CD14-positive monocyte (primary cell): Measurements from ENCODE around the gene MIA2. TPM values are rescaled to one million over a fixed set of nuclear protein-coding genes. Genes with fewer than 3 reads are reported as not detected.
A peak's percentile ranks its signal among the peaks of the same experiment; 100 is the strongest.
"Not testable (repeated sequence)": the region's sequence is repeated elsewhere in the genome, so short reads cannot be mapped to it uniquely, and the experiment has no call there.

ENCODE experiments used
- DNase-seq, 3 donors: peaks; one replicate each; pipeline ENCODE4 v3.0.0-alpha.2; 2011 to 2022
- H2AFZ ChIP-seq: 2 replicates; pipeline ENCODE4 v1.6.0; 2012; ENCODE audit warnings: mild to moderate bottlenecking, low read depth, low read length, inconsistent platforms; ENCODE audit not compliant: insufficient read depth, poor library complexity, severe bottlenecking
- H3K27ac ChIP-seq, 2 donors: 1 replicate in 1 of 2; 2 replicates in 1 of 2; pipeline ENCODE4 v1.5.1; 2012 to 2013; ENCODE audit warnings: low read length in 2 of 2, control low read depth in 1 of 2, inconsistent platforms in 1 of 2, low read depth in 1 of 2, mild to moderate bottlenecking in 1 of 2
- H3K27me3 ChIP-seq, 2 donors: one replicate each; pipeline versions ENCODE4 v1.6.0 to v1.6.1; 2011 to 2013; ENCODE audit warnings: low read length in 2 of 2; ENCODE audit not compliant: control insufficient read depth in 2 of 2, insufficient read depth in 2 of 2
- H3K36me3 ChIP-seq, 2 donors: replicated peaks in 1 of 2; 1 replicate in 1 of 2; 2 replicates in 1 of 2; pipeline versions ENCODE4 v1.5.1 to v1.6.1; 2012 to 2013; ENCODE audit warnings: low read length in 2 of 2, control low read depth in 1 of 2, inconsistent platforms in 1 of 2, mild to moderate bottlenecking in 1 of 2; ENCODE audit not compliant: insufficient read depth in 2 of 2, control insufficient read depth in 1 of 2
- H3K4me1 ChIP-seq, 2 donors: 1 replicate in 1 of 2; 2 replicates in 1 of 2; pipeline versions ENCODE4 v1.5.1 to v1.6.1; 2012 to 2013; ENCODE audit warnings: low read length in 2 of 2, control low read depth in 1 of 2, inconsistent platforms in 1 of 2, mild to moderate bottlenecking in 1 of 2, moderate library complexity in 1 of 2; ENCODE audit not compliant: insufficient read depth in 2 of 2, control insufficient read depth in 1 of 2
- H3K4me2 ChIP-seq: replicated peaks from 2 replicates; pipeline ENCODE3; 2012; ENCODE audit warnings: low read length, moderate library complexity, mild to moderate bottlenecking; ENCODE audit not compliant: poor library complexity, severe bottlenecking; ENCODE audit errors: extremely low read depth
- H3K4me3 ChIP-seq, 3 experiments: fragments of 200-600 bp in 1 of 3; sonication (generic) in 1 of 3; replicated peaks in 1 of 3; 1 replicate in 2 of 3; 2 replicates in 1 of 3; pipeline ENCODE4 v1.5.1; 2011 to 2013; ENCODE audit warnings: low read length in 3 of 3, mild to moderate bottlenecking in 3 of 3, control low read depth in 2 of 3, low read depth in 2 of 3, inconsistent platforms in 1 of 3, moderate library complexity in 1 of 3
- H3K79me2 ChIP-seq: 2 replicates; pipeline ENCODE4 v1.6.0; 2012; ENCODE audit warnings: mild to moderate bottlenecking, control low read depth, inconsistent platforms, low read length, moderate library complexity; ENCODE audit not compliant: insufficient read depth
- H3K9ac ChIP-seq: 2 replicates; pipeline ENCODE4 v1.6.0; 2017; ENCODE audit warnings: low read length, mild to moderate bottlenecking; ENCODE audit not compliant: insufficient read depth, poor library complexity, severe bottlenecking
- H3K9me3 ChIP-seq, 2 donors: replicated peaks in 1 of 2; 1 replicate in 1 of 2; 2 replicates in 1 of 2; pipeline versions ENCODE4 v1.5.1 to v1.6.1; 2012 to 2013; ENCODE audit warnings: low read length in 2 of 2, control low read depth in 1 of 2; ENCODE audit not compliant: control insufficient read depth in 1 of 2, insufficient read depth in 1 of 2
- H4K20me1 ChIP-seq: 2 replicates; pipeline ENCODE4 v1.6.0; 2012; ENCODE audit warnings: mild to moderate bottlenecking, low read length, control low read depth, moderate library complexity; ENCODE audit not compliant: insufficient read depth
- H3K27ac Mint-ChIP-seq, 7 donors: one replicate each; pipeline ENCODE4 v1.8.0; 2020; ENCODE audit warnings: mild to moderate bottlenecking in 7 of 7, mixed read lengths in 7 of 7, moderate library complexity in 6 of 7, inconsistent platforms in 2 of 7
- H3K27me3 Mint-ChIP-seq, 3 donors: one replicate each; pipeline ENCODE4 v1.8.0; 2021 to 2022; ENCODE audit warnings: low read depth in 3 of 3, mild to moderate bottlenecking in 3 of 3, mixed read lengths in 3 of 3, moderate library complexity in 3 of 3, inconsistent platforms in 1 of 3
- H3K36me3 Mint-ChIP-seq, 2 donors: one replicate each; pipeline ENCODE4 v1.8.0; 2020; ENCODE audit warnings: mixed read lengths in 2 of 2, inconsistent platforms in 1 of 2, mild to moderate bottlenecking in 1 of 2
- H3K4me1 Mint-ChIP-seq: one replicate; pipeline ENCODE4 v1.8.0; 2020; ENCODE audit warnings: mild to moderate bottlenecking, mixed read lengths
- H3K4me3 Mint-ChIP-seq, 2 donors: one replicate each; pipeline ENCODE4 v1.8.0; 2020; ENCODE audit warnings: mild to moderate bottlenecking in 2 of 2, mixed read lengths in 2 of 2, moderate library complexity in 1 of 2
- H3K9me3 Mint-ChIP-seq, 7 donors: one replicate each; pipeline ENCODE4 v1.8.0; 2020 to 2022; ENCODE audit warnings: mixed read lengths in 7 of 7, mild to moderate bottlenecking in 6 of 7, moderate library complexity in 6 of 7, inconsistent platforms in 2 of 7
- CTCF ChIP-seq: fragments of 200-600 bp; IDR thresholded peaks from one replicate; pipeline ENCODE4 v1.8.0; 2022; ENCODE audit warnings: antibody characterized with exemption, mild to moderate bottlenecking
- WGBS: methylation state at CpG from one replicate; pipeline ENCODE4 v1.1.5; 2013; ENCODE audit warnings: missing lambda C conversion rate; ENCODE audit not compliant: insufficient coverage; 5-methylcytosine and 5-hydroxymethylcytosine counted together
- intact Hi-C, 2 donors: fragments of 100-400 bp; cut with micrococcal nuclease; formaldehyde crosslinking; loops; one replicate each; pipeline versions ENCODE4 v1.15.0 to v1.15.1; 2023
- polyA plus RNA-seq, 3 donors: library from polyadenylated mRNA; depleted of rRNA in 1 of 3; unstranded in 2 of 3; stranded (reverse) in 1 of 3; fragments of 300-500 nt in 2 of 3; fragments of >200 nt in 1 of 3; fragmentation: Illumina TruSeq in 2 of 3; gene quantifications; 1 replicate in 2 of 3; 2 replicates in 1 of 3; pipeline ENCODE4 v1.2.3, GENCODE V29; 2012 to 2021

The MIA2 gene
- polyA plus RNA-seq, 3 donors, result 19.1 to 24.6 (median 20.0) TPM

DNA sequence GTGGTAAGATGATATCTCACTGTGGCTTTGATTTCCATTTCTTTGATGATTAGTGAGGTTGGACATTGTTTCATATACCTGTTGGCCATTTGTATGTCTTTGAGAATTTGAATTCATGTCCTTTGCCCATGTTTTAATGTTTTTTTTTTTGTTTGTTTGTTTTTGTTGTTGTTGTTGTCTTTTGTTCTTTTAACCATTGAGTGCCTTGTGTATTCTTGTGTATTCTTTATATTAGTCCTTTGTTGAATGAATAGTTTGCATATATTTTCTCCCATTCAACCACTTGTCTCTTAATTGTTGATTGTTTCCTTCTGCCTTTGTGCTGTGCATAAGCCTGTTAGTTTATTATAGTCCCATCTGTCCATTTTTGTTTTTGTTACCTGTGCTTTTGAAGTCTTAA, 126.6 kb downstream of the MIA2 start:
- peaks cover 77 to 95% of the 10 kb centered on the region in 2 donors for H3K36me3 Mint-ChIP-seq
- no peaks in the 10 kb centered on the region for H3K27me3 Mint-ChIP-seq
- H3K27me3 ChIP-seq, result no peaks in the 10 kb centered on the region
- H3K4me3 Mint-ChIP-seq, result no peak overlapping the region
- no peak for DNase-seq
- H3K4me1 ChIP-seq, result no peaks in the 10 kb centered on the region
- no peaks in the 10 kb centered on the region for H4K20me1 ChIP-seq
- H3K9ac ChIP-seq, result no peak overlapping the region
- no peak overlapping the region for H3K27ac ChIP-seq
- TF ChIP-seq CTCF, result no peak
- no peak overlapping the region for H2AFZ ChIP-seq
- H3K79me2 ChIP-seq, result no peaks in the 10 kb centered on the region
- intact Hi-C loops, result no loop called here
- no peaks in the 10 kb centered on the region for H3K4me1 Mint-ChIP-seq
- peak overlapping the region in 1 of 7 donors; percentile 2 for H3K27ac Mint-ChIP-seq
- H3K9me3 Mint-ChIP-seq, result peaks cover 20 to 36% (median 26%) of the 10 kb centered on the region in 7 donors
- peaks cover 12 to 14% of the 10 kb centered on the region in 2 donors for H3K9me3 ChIP-seq
- no peak overlapping the region for H3K4me3 ChIP-seq
- no peak overlapping the region for H3K4me2 ChIP-seq
- peaks cover 9 to 56% of the 10 kb centered on the region in 2 donors for H3K36me3 ChIP-seq

- H3K9ac ChIP-seq, H3K79me2 ChIP-seq, H3K4me1 ChIP-seq, H3K27ac ChIP-seq, DNase-seq, H2AFZ ChIP-seq, intact Hi-C loops, H3K27ac Mint-ChIP-seq, H3K27me3 Mint-ChIP-seq, H3K4me1 Mint-ChIP-seq, H3K4me3 ChIP-seq, H3K27me3 ChIP-seq, H4K20me1 ChIP-seq, H3K4me2 ChIP-seq, H3K4me3 Mint-ChIP-seq: not testable (repeated sequence)
- peaks cover 84 to 88% of the 10 kb centered on the region in 2 donors for H3K36me3 Mint-ChIP-seq
- H3K9me3 Mint-ChIP-seq, result peaks cover 20 to 37% (median 26%) of the 10 kb centered on the region in 7 donors
- H3K36me3 ChIP-seq, result peaks cover 9 to 67% of the 10 kb centered on the region in 2 donors
- peaks cover 12 to 14% of the 10 kb centered on the region in 2 donors for H3K9me3 ChIP-seq
- WGBS, result 97% methylated on average over 4 of the region's 5 CpGs
These were observed 127.8 kb downstream of the MIA2 start for GRCh38 chr14:39361556-39361955.
